DMS 273 treated with DMSO at 0.1 percent for 48 hours (cell line): ENCODE measurements around the gene POP4.
A peak's percentile ranks its signal among the peaks of the same experiment; 100 is the strongest.
"Not testable (repeated sequence)": the region's sequence is repeated elsewhere in the genome, so short reads cannot be mapped to it uniquely, and the experiment has no call there.

Experiments
- DNase-seq: peaks from one replicate; lab custom pipeline; 2025; lab: John Stamatoyannopoulos, UW

Gene POP4

GRCh38 chr19:29610574-29611271 is 4.6 kb downstream of the POP4 start:
- DNase-seq, result peak; percentile 24

GRCh38 chr19:29612121-29612520 is 6.0 kb downstream of the POP4 start:
- no peak for DNase-seq

DNA sequence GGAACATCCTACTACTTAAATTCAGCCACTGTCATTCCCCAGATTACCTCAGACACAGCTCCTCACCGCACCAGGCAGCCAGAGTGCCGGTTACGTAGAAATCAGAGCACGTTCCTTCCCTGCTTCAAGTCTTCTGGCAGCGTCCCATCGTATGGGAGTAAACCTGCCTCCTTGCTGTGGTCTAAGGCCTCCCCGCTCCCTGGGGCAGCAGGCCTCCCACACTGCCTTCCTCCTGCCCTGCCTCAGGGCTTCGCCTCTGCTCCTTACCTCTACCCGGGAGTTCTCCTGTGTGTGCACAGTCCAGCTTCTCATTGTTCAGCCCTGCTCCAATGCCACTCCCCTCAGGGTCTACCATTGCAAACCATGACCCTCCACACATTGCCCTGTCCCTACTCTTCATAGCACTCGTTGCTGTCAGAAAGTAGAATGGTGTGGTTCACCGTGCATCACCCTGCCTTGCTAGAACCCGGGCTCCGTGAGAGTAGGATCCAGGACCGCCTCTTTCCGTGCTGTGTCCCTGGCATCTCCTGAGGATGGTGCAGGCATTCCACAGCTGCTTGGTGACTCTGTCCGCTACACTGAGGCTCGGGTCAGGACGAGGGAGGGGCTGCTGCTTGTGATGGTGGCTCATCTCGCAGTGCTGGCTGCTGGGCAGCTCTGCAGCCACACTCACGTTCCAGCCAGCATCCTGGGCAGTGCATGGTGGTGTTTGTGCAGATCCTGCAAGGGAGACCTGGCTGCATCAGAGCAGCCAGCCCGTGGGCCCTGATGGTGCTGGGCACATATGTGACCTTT is 6.9 kb downstream of the POP4 start:
- no peak for DNase-seq

- DNase-seq, result no peak
Measured at GRCh38 chr19:29614046-29614445, 8.0 kb downstream of the POP4 start.

DNA sequence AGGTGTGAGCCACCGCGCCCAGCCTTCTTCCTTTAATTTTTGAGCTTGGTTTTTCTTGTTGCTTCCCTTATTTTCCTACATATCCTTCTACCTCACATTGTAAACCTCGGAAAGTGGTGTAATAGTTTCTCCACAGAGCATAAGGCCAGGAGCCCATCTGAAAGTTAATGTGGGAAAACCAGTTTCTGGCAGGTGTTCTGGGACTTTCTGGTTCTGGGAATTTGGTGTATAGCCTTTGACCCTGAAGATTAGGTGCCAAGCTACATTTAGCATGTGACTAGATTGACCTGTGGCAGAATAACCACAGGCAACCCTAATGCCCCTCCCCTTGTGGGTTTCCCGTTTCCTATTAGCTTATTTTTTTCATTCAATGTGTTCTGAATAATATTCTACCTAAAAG is 8.7 kb downstream of the POP4 start:
- no peak for DNase-seq

DNA sequence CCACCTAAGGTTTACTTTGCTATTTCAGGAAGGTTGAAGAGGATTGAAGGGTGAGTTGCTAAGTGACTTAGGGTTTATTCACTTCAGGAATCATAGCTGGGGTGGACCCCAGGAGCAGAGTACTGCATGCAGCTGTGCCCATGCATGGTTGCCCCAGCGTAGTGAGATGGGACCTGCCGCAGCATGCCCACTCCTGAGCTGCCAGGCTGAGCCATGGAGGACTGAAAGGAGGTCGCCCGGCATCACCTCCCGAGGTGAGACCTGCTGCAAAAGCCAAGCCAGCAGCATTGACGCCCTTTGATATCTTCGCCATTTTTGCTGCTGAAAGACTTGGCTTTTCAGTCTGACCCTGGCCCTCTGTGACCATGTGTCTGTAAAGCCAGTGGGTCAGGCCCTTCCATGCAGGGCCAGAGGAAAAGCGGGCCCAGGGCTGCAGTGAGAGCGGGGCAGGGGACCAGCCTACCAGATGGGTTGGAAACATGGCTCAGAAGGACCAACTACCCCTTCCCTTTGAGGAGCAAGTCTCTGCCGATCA is 9.9 kb downstream of the POP4 start:
- no peak for DNase-seq

GRCh38 chr19:29616541-29616940 is 10.5 kb downstream of the POP4 start:
- DNase-seq, result no peak

DNA sequence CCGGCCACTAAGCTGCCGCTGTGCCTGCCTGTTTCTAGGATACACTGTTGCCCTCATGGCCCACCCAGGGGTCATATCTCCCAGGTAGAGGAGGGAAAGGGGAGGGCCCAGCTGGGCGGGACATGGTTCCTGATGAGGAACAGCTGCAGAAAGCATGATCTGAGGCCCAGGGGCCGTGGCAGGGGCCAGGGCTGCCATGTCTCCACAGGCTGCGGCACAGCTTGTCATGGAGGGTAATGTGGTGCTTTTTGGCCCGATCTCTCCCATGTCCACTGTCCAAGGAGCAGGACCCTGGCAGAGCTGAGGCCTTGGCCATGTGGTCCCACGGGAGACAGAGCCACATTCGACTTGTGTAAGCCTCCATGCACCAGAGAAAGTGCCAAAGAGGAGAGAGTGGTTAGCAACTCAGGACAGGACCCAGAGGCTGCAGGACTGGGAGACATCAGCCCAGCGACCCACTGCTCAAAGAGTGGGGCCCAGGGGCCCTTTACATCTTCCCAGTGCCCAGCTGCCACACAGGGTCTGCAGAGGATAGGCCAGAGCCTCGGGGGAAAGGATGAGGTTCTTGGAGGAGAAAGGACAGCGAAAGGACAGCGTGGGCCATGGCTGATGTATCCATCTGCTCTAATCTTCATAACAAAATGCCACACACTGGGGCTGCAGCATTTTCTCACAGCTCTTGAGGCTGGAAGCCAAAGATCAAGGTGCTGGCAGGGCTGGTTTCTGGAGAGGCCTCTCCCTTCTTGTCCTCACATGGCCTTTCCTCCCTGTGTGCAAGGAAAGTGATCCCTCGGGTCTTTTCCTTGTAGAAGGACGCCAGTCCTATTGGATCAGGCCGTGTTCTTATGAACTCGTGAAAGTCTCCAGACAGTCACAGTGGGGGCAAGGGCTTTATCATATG is 11.5 kb downstream of the POP4 start:
- no peak for DNase-seq

GRCh38 chr19:29618434-29618833 is 12.4 kb downstream of the POP4 start:
- DNase-seq, result no peak

DNA sequence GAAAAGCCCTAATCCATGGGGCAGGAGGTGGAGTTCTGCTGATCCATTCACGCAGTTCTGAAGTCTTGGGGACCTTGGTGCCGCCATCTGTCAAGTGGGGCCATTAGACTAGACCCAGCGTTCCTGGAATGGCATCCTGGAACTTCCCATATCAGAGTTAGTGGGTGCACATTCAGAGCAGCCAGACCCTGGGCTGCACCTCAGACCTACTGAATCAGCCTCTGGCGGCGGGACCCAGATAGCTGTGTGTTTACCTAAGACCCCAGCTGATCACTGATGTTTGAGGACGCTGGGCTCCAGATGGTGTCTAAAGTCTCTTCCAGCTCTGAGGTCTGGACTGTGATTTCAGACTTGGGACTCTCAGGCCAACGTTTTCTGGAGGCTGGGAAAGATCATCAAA is 12.8 kb downstream of the POP4 start:
- DNase-seq, result no peak

- DNase-seq, result no peak
Measured at GRCh38 chr19:29620931-29621351, 14.9 kb downstream of the POP4 start.

- DNase-seq, result no peak
Measured at GRCh38 chr19:29622166-29623070, 16.3 kb downstream of the POP4 start.

GRCh38 chr19:29623726-29624488 is 17.8 kb downstream of the POP4 start:
- DNase-seq, result no peak

GRCh38 chr19:29624489-29625185 is 18.6 kb downstream of the POP4 start:
- no peak for DNase-seq

GRCh38 chr19:29625186-29625651 is 19.1 kb downstream of the POP4 start:
- DNase-seq, result no peak

DNA sequence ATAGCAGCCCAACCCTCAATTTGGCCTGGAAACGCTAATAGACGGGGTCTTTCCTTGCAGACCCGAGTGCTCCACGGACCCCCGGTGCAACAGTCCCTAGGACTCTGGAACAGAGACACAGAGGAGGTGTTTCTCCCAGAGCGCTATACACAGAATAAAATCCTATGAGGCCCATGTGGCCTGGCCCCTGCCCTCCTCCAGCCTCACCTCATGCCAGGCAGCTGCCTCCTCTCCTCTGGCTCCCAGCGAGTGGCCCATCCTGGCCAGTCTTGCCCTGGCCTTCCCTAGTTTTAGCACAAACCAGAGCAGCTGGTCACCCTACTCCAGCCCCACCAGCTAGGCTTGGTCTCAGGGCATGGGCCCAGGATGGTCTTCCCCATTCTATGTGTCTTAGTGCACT is 20.3 kb downstream of the POP4 start:
- DNase-seq, result no peak

DNA sequence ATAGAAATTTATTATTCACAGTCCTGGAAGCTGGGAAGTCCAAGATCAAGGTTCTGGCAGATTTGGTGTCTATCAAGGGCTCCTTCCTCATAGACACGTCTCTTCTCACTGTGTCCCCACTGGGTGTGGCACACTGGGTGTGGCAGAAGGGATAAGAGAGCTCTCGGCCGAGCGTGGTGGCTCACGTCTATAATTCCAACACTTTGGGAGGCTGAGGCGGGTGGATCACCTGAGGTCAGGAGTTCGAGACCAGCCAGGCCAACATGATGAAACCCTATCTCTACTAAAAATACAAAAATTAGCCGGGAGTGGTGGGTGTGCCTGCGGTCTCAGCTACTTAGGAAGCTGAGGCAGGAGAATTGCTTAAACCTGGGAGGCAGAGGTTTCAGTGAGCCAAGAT is 20.7 kb downstream of the POP4 start:
- not testable (repeated sequence) for DNase-seq

DNA sequence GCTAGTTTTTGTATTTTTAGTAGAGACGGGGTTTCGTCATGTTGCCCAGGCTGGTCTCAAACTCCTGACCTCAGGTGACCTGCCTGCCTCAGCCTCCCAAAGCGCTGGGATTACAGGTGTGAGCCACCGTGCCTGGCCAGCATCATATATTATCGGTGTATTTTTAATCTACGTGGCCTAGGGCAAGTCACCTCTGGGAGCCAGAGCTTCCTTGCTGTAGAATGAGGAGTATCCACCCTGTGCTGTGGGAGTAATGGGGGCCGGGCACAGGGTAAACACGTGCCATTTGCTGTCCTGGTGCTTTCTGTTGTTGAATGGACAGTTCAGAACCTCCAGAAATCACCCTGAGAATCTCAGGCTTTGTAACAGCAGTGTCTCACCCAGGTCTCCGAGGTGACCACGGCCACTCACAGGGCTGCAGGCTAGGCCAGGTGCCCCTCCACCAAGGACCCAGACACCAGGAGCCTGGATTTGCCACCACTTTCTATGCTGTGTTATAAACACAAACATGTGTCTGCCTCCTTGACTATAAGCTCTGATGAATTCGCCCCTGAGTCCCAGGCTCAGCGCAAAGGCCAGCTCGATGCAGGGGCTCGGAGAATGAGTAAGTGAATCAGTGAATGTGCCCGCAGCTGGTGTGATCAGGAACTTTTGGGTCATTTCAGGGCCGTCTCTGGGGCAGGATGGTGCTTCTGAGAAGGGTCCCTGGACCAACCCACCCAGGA is 22.7 kb downstream of the POP4 start:
- DNase-seq, result no peak
